CD8-positive, alpha-beta memory T cell (primary cell): ENCODE data around the gene INHBC. TPM values are rescaled to one million over a fixed set of nuclear protein-coding genes. Genes with fewer than 3 reads are reported as not detected.

Source experiments
- CTCF ChIA-PET: fragments of 350-600 bp; sonication (Branson Sonifier 250); formaldehyde crosslinking; loops from one replicate; lab custom pipeline; 2021; ENCODE audit warnings: antibody characterized with exemption; lab: Charles Lee
- POLR2A ChIA-PET: fragments of 350-600 bp; sonication (Branson Sonifier 250); formaldehyde crosslinking; loops from one replicate; lab custom pipeline; 2021; ENCODE audit warnings: antibody characterized with exemption; lab: Charles Lee
- DNase-seq, 5 donors: peaks; one replicate each; pipeline versions ENCODE4 v3.0.0 to v3.0.0-alpha.2; 2020 to 2022; ENCODE audit warnings: mixed read lengths in 1 of 5
- H3K27ac ChIP-seq: one replicate; pipeline ENCODE4 v1.7.0; 2013; ENCODE audit warnings: low read depth, mild to moderate bottlenecking, low read length, moderate library complexity
- H3K27me3 ChIP-seq: 2 replicates; pipeline ENCODE4 v1.7.0; 2013; ENCODE audit warnings: low read length, mild to moderate bottlenecking; ENCODE audit not compliant: insufficient read depth, poor library complexity, severe bottlenecking
- H3K36me3 ChIP-seq: 2 replicates; pipeline ENCODE4 v1.7.0; 2013; ENCODE audit warnings: mild to moderate bottlenecking, low read length, moderate library complexity; ENCODE audit not compliant: insufficient read depth
- H3K4me1 ChIP-seq: 2 replicates; pipeline ENCODE4 v1.7.0; 2013; ENCODE audit warnings: mild to moderate bottlenecking, low read length, moderate library complexity; ENCODE audit not compliant: insufficient read depth
- H3K4me3 ChIP-seq: 2 replicates; pipeline ENCODE4 v1.7.0; 2013; ENCODE audit warnings: mild to moderate bottlenecking, low read length
- H3K9me3 ChIP-seq: 2 replicates; pipeline ENCODE4 v1.7.0; 2013; ENCODE audit warnings: mild to moderate bottlenecking, low read length
- H3K27ac Mint-ChIP-seq, 8 donors: one replicate each; pipeline ENCODE4 v1.8.0; 2020 to 2021; ENCODE audit warnings: mixed read lengths in 8 of 8, mild to moderate bottlenecking in 6 of 8, inconsistent platforms in 3 of 8, moderate library complexity in 3 of 8
- H3K27me3 Mint-ChIP-seq, 2 donors: one replicate each; pipeline ENCODE4 v1.8.0; 2020 to 2021; ENCODE audit warnings: mixed read lengths in 2 of 2, mild to moderate bottlenecking in 1 of 2, moderate library complexity in 1 of 2
- H3K36me3 Mint-ChIP-seq, 3 donors: one replicate each; pipeline ENCODE4 v1.8.0; 2020 to 2021; ENCODE audit warnings: mixed read lengths in 3 of 3, inconsistent platforms in 1 of 3, mild to moderate bottlenecking in 1 of 3
- H3K4me1 Mint-ChIP-seq, 3 donors: one replicate each; pipeline ENCODE4 v1.8.0; 2020 to 2021; ENCODE audit warnings: mixed read lengths in 3 of 3, inconsistent platforms in 1 of 3, mild to moderate bottlenecking in 1 of 3
- H3K4me3 Mint-ChIP-seq, 7 donors: one replicate each; pipeline ENCODE4 v1.8.0; 2020 to 2021; ENCODE audit warnings: mixed read lengths in 7 of 7, mild to moderate bottlenecking in 6 of 7, moderate library complexity in 4 of 7, inconsistent platforms in 2 of 7
- H3K9me3 Mint-ChIP-seq, 5 donors: one replicate each; pipeline ENCODE4 v1.8.0; 2020 to 2022; ENCODE audit warnings: mixed read lengths in 5 of 5, mild to moderate bottlenecking in 3 of 5, moderate library complexity in 2 of 5, inconsistent platforms in 1 of 5
- polyA plus RNA-seq: library from polyadenylated mRNA; unstranded; fragments of 300-500 nt; fragmentation: Illumina TruSeq; gene quantifications from one replicate; pipeline ENCODE4 v1.2.3, GENCODE V29; 2021
- total RNA-seq, 2 experiments: library from RNA; stranded (reverse); gene quantifications; one replicate each; pipeline ENCODE4 v1.2.3, GENCODE V29; 2021

Gene INHBC
- total and polyA plus RNA-seq, 3 experiments from 2014 or later = 0.11 TPM; not detected in 1

GRCh38 chr12:57475271-57476161 lies 40.9 kb downstream of the INHBC start:
- Mint-ChIP-seq H3K4me3 (peak overlapping the region; percentile 85 to 99 (median 98)), H3K9me3 (no peaks in the 10 kb centered on the region), H3K27me3 (peaks cover 0 to 3% of the 10 kb centered on the region in 2 donors), H3K27ac (peak overlapping the region in 7 of 8 donors; percentile 63 to 100 (median 99)), H3K36me3 (peaks cover 9 to 71% (median 19%) of the 10 kb centered on the region in 3 donors), H3K4me1 (peaks cover 75 to 89% (median 81%) of the 10 kb centered on the region in 3 donors)
- peak overlapping the region; percentile 28 for H3K27ac ChIP-seq
- CTCF ChIA-PET = interaction anchor here (1.0 to 10.4 kb wide), 11 partner anchors 13 to 262 kb away, joined by 3 to 167 read pairs (median 4); partner anchors contain the start of genes DDIT3, GLI1, INHBE and MARS1
- POLR2A ChIA-PET = interaction anchor here (2.3 kb wide), 1 partner anchor 45 kb away, joined by 13 read pairs; the partner anchor contains the start of gene DDIT3
- no peaks in the 10 kb centered on the region for H3K27me3 ChIP-seq
- H3K4me1 ChIP-seq = peaks cover 86% of the 10 kb centered on the region
- no peaks in the 10 kb centered on the region for H3K9me3 ChIP-seq
- H3K4me3 ChIP-seq = peak overlapping the region; percentile 71
- no peak for DNase-seq
- peaks cover 41% of the 10 kb centered on the region for H3K36me3 ChIP-seq

DNA sequence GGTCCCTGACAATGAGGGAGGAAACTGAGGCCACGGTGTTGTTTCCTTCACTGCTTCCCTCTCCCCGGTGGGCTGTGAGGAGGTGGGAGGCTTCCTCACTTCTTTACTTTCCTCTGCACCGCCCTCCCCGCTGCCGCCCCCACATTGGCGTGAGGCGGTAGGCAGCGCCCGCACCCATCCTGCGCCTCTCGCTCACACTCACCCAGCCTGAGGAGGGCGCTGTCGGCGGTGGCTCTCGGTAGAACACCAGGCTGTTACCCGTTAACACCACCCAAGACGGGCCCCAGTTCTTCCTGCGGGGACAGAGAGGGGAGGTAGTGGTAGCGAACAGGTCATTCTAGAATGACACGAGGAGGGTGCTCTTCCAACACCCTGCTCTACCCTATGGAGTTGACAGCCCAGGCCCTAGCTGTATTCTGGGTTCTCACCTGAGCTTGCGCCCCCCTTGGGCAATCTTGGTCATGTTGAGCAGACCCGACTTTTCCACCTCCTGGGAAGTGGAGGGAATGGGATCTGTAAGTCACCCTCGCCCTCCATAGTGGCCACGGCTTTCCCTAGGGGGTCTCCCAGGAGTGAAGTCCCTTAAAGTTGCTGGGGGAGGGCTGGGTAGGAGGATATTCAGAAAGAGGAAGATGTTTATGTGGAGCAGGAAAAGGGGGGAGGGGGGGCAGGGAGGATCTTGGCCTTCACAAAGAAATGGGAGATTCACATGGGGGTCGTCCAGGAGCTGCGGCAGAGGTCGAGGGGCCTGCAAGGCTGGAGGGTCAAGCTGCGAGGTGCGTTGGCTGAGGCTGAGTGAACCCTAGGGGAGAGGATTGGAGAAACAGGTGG lies 41.8 kb downstream of the INHBC start:
- H3K36me3 ChIP-seq = peaks cover 35% of the 10 kb centered on the region
- peak overlapping the region; percentile 71 for H3K4me3 ChIP-seq
- H3K9me3 Mint-ChIP-seq = no peaks in the 10 kb centered on the region
- DNase-seq = peak; percentile 60 to 83 (median 72)
- ChIA-PET POLR2A (interaction anchor here (1.1 to 2.3 kb wide), 6 partner anchors 10 to 70 kb away, joined by 3 to 13 read pairs (median 7); partner anchors contain the start of genes DCTN2, DDIT3, GLI1 and MARS1), CTCF (interaction anchor here (1.0 to 10.4 kb wide), 11 partner anchors 12 to 144 kb away, joined by 3 to 167 read pairs (median 5); partner anchors contain the start of genes DDIT3, GLI1, INHBE and MARS1)
- H3K4me3 Mint-ChIP-seq = peak overlapping the region; percentile 85 to 99 (median 98)
- peaks cover 86% of the 10 kb centered on the region for H3K4me1 ChIP-seq
- no peaks in the 10 kb centered on the region for H3K27me3 ChIP-seq
- H3K27me3 Mint-ChIP-seq = peaks cover 0 to 3% of the 10 kb centered on the region in 2 donors
- H3K36me3 Mint-ChIP-seq = peaks cover 9 to 64% (median 19%) of the 10 kb centered on the region in 3 donors
- H3K27ac Mint-ChIP-seq = peak overlapping the region; percentile 99 to 100 (median 100)
- peak overlapping the region; percentile 85 for H3K27ac ChIP-seq
- H3K9me3 ChIP-seq = no peaks in the 10 kb centered on the region
- H3K4me1 Mint-ChIP-seq = peaks cover 79 to 92% (median 85%) of the 10 kb centered on the region in 3 donors

DNA sequence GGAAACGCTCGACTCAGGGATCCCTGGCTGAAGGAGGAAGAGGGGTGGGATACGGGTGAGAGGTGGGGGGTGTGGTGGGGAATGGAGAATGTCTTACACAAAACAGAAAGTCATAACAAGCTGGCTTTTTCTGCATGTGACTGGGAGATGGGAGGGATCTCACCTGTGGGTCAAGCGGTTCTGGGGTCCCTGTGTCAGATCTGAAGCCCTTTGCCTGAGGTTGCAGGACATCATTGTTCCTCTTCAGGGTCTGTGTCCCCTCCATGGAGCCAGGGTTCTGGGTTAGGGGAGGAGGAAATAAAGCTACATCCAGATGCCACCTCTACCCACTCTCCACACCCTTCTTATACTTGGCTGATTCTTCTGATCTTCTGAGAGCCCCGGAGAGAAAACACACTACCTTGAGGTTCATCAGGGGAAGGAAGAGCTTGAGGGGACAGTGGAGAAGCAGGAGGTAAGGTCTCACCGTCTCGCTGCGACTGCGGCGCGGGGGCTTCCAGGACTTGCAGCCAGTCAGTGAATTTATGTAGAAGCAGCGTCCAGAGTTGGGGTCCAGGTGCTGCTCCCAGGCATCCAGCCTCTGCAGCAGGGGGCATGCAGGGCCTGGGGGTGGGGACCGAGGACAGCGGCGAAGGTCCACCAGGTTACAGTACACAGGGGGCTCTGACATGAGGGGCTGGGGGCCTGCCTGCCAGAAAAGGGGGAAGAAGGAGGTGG lies 42.6 kb downstream of the INHBC start:
- Mint-ChIP-seq H3K36me3 (peaks cover 9 to 57% (median 19%) of the 10 kb centered on the region in 3 donors), H3K9me3 (no peaks in the 10 kb centered on the region), H3K27ac (peak overlapping the region; percentile 99 to 100 (median 100)), H3K4me1 (peaks cover 80 to 89% (median 88%) of the 10 kb centered on the region in 3 donors), H3K27me3 (peaks cover 0 to 3% of the 10 kb centered on the region in 2 donors), H3K4me3 (peak overlapping the region; percentile 85 to 99 (median 98))
- Histone ChIP-seq H3K9me3 (no peaks in the 10 kb centered on the region), H3K4me3 (peak overlapping the region; percentile 71), H3K36me3 (peaks cover 27% of the 10 kb centered on the region), H3K27ac (peak overlapping the region; percentile 85), H3K27me3 (no peaks in the 10 kb centered on the region), H3K4me1 (peaks cover 83% of the 10 kb centered on the region)
- ChIA-PET POLR2A (interaction anchor here (0.6 to 2.3 kb wide), 12 partner anchors 9 to 70 kb away, joined by 3 to 13 read pairs (median 4); partner anchors contain the start of genes DCTN2, DDIT3, GLI1 and MARS1), CTCF (interaction anchor here (0.7 to 10.4 kb wide), 13 partner anchors 11 to 264 kb away, joined by 3 to 167 read pairs (median 5); partner anchors contain the start of genes DDIT3, GLI1, INHBE and MARS1)
- peak in 2 of 5 donors; percentile 29 to 63 for DNase-seq

DNA sequence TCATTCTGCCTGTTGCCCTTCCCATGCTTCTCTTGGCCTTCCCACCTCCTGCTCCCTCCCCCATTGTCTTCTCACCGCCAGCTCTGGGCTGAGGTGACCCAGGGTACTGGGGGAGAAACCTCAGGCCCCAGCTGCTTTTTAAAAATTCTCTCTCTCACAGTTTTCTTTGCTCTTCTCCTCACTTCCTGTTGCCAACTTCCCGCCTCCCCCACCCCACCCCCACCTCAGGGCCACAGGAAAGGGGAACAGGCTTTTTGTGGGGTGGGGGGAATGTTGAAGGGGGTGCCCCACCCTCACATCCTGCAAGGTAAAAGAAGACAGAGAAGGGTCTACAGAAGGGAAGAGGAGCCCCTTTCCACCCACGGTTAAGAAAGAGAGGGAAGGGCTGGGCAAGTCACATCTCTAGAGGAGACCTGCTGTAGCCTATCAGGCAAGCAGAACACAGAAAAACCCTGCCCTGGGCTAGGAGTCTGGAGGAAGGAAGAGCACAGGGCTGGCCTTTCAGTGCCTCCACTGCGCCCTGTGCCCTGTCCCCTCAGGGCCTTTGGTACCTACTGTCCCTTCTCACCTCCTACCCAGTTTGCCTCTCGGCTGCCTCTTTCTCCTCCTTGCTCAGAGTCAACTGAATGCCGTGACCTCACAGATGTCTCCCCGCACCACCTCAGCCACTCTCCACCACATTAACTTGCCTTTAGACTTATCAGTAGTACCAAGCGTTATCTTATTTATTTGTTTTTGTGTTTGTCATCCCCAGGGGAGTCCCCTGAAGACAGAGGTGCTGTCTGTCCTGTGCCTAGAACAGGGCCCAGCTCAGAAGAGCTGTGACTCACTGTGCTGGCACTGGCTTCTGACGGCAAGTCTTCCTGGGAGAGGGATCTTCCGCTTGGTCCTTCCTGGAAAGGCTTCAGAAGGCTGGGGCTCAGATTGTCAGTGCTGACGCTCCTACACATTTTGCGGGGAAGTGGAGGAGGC lies 43.4 kb downstream of the INHBC start:
- Histone ChIP-seq H3K27ac (peak overlapping the region; percentile 85), H3K4me1 (peaks cover 74% of the 10 kb centered on the region), H3K9me3 (no peaks in the 10 kb centered on the region), H3K4me3 (peak overlapping the region; percentile 71), H3K36me3 (peaks cover 19% of the 10 kb centered on the region), H3K27me3 (no peaks in the 10 kb centered on the region)
- ChIA-PET CTCF (interaction anchor here (0.7 to 10.4 kb wide), 10 partner anchors 11 to 263 kb away, joined by 3 to 167 read pairs (median 5); partner anchors contain the start of genes DDIT3, GLI1 and MARS1), POLR2A (interaction anchor here (0.6 to 2.6 kb wide), 13 partner anchors 8 to 69 kb away, joined by 3 to 20 read pairs (median 4); partner anchors contain the start of genes DCTN2, DDIT3, GLI1 and MARS1)
- Mint-ChIP-seq H3K4me1 (peaks cover 74 to 82% (median 81%) of the 10 kb centered on the region in 3 donors), H3K36me3 (peaks cover 9 to 49% (median 18%) of the 10 kb centered on the region in 3 donors), H3K27me3 (peaks cover 0 to 3% of the 10 kb centered on the region in 2 donors), H3K9me3 (no peaks in the 10 kb centered on the region), H3K27ac (peak overlapping the region; percentile 99 to 100 (median 100)), H3K4me3 (peak overlapping the region; percentile 85 to 99 (median 98))
- DNase-seq = peak; percentile 46 to 79 (median 60)

GRCh38 chr12:57479043-57479375 lies 44.4 kb downstream of the INHBC start:
- peak in 1 of 5 donors; percentile 52 for DNase-seq
- Mint-ChIP-seq H3K36me3 (peaks cover 5 to 41% (median 12%) of the 10 kb centered on the region in 3 donors), H3K27ac (peak overlapping the region; percentile 99 to 100 (median 100)), H3K4me3 (peak overlapping the region; percentile 85 to 99 (median 98)), H3K27me3 (peaks cover 0 to 3% of the 10 kb centered on the region in 2 donors), H3K9me3 (no peaks in the 10 kb centered on the region), H3K4me1 (peaks cover 72 to 80% (median 79%) of the 10 kb centered on the region in 3 donors)
- peak overlapping the region; percentile 85 for H3K27ac ChIP-seq
- H3K36me3 ChIP-seq = peaks cover 12% of the 10 kb centered on the region
- ChIA-PET POLR2A (interaction anchor here (1.2 to 2.8 kb wide), 5 partner anchors 14 to 68 kb away, joined by 4 to 20 read pairs (median 6); partner anchors contain the start of genes DCTN2 and DDIT3), CTCF (interaction anchor here (1.6 to 10.4 kb wide), 3 partner anchors 10 to 45 kb away, joined by 5 to 167 read pairs (median 22); partner anchors contain the start of genes GLI1 and MARS1)
- H3K9me3 ChIP-seq = no peaks in the 10 kb centered on the region
- no peaks in the 10 kb centered on the region for H3K27me3 ChIP-seq
- H3K4me1 ChIP-seq = peaks cover 66% of the 10 kb centered on the region
- peak overlapping the region; percentile 71 for H3K4me3 ChIP-seq
